ENCODE data around the gene FANCG.

The FANCG gene

DNA sequence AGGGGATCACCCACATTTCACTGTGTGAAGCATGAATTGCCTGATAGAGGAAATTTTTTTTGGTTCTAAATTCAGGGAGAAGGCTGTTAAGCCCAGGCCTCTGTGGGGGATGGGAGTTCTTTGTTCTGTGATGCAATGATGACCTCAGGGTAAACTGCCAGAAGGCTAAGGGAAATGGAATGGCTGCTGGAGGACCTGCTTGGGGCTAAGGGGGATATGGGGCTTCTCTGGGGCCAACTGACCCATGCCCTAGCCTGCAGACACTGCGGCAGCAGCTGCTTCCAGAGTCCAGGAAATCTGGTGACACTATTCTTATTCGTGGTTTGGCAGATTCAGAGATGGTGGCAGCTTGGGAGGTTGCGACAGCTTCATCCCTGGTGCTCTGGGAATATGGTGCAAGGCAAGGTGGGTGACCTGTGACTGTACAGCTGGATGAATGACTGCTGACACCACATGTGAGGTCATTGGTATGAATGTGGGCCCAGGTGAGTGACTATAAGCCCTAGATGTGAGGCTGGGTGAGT, 37.6 kb downstream of the FANCG start:
- in situ Hi-C loops (cut with HindIII; ENCODE audit: low pct_ligation_motif_present, low pct_unique_long_range_greater_than_20kb, low sequenced_read_pairs) = no loop called here
- no peak for DNase-seq

DNA sequence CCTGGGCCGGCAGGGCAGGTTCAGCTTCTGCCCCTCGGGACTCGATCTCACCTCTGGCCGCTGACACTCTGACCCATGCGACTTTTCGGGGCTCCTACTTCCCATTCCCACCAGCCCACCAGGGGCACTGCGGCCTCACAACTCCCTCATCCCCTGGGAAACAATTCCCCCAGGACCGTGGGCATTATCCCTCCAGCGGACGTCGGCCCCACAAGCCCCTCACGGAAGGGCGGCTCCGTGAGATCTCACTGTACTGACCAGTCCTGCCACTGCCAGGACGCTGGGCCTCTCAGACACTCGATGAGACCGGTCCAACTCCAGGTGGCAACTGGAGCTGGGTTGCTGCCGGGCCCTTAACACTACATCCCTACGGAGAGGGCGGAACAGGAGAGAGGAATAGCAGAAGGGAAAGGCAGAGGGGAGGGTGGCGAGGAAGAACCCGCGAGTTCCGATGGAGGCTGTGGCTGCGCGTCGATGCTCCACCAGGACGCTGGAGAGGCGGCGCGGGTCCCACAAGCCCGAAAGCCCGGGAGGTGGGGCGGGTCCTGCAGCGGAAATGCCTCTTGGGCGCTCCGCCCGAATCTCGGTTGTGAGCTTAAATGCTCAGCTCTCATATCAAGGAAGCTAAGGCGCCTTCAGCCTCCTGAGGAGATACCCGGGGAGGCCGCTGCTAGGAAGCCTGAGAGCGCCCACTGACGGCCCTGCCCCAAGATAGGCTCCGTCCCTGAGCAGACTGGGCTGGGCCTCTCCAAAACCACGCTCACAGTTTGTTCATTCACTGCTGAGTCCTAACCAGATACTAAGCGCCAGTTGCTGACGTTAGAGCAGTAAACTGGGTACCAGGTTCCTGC, 43.7 kb downstream of the FANCG start:
- no peak for DNase-seq
- in situ Hi-C loops (cut with HindIII; ENCODE audit: low pct_ligation_motif_present, low pct_unique_long_range_greater_than_20kb, low sequenced_read_pairs) = no loop called here

GRCh38 chr9:35033101-35033500, 46.6 kb downstream of the FANCG start:
- in situ Hi-C loops (cut with HindIII; ENCODE audit: low pct_ligation_motif_present, low pct_unique_long_range_greater_than_20kb, low sequenced_read_pairs) = no loop called here
- DNase-seq = no peak

DNA sequence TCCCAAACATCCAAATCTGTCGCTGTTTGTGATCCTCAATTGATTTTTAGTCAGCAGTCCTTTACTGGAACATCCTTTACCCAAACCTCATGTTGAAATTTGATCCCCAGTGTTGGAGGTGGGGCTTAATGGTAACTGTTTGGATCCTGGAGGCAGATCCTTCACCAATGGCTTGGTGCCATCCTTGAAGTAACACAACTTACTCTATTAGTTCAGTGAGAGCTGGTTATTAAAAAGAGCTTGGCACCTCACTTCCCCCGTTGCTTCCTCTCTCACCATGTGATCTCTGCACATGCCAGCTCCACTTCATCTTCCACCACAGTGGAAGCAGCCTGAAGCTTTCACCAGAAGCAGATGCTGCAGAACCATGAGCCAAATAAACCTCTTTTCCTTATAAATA, 49.9 kb downstream of the FANCG start:
- DNase-seq = no peak
- in situ Hi-C loops (cut with HindIII; ENCODE audit: low pct_ligation_motif_present, low pct_unique_long_range_greater_than_20kb, low sequenced_read_pairs) = no loop called here

GRCh38 chr9:35029241-35029640, 50.5 kb downstream of the FANCG start:
- in situ Hi-C loops (cut with HindIII; ENCODE audit: low pct_ligation_motif_present, low pct_unique_long_range_greater_than_20kb, low sequenced_read_pairs) = no loop called here
- DNase-seq = no peak

DNA sequence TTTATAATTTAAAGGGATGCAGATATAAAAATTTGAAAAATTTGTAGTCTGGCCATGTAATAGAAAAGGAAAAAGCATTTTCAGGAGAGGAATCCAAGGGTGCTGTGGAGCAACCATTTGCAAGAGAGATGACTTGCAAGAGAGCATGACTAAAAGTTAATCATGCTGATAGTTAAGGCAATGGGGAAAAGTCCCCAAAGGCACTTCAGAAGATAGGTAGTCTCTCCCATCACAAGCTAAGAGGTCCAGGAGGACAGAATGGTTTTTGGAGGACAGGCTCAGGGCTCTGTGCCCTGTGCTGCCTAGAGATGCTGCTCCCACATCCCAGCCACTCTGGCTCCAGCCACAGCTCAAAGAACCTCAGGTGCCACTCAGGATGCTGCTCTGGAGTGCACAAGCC, 51.4 kb downstream of the FANCG start:
- in situ Hi-C loops (cut with HindIII; ENCODE audit: low pct_ligation_motif_present, low pct_unique_long_range_greater_than_20kb, low sequenced_read_pairs) = no loop called here
- DNase-seq = no peak

- in situ Hi-C loops (cut with HindIII; ENCODE audit: low pct_ligation_motif_present, low pct_unique_long_range_greater_than_20kb, low sequenced_read_pairs) = no loop called here
- no peak for DNase-seq
Measured at GRCh38 chr9:35027860-35028259, 51.9 kb downstream of the FANCG start.

DNA sequence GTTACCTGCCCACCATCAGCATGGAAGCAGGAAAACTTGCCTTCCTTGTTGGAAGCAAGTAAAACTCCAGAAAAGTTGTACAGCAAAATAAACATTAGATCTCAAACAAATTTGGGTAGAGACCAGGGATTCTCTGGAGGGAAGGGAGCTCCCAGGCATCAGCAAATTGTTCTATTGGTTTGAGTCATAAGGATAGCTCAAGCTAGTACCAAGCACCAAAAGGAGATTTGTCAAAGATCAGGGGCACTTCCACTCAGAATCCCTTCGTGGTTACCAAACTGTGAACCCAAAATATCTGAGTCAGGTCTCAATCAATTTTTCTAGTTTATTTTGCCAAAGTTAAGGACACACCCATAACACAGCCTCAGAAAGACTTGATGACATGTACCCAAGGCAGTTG, 52.4 kb downstream of the FANCG start:
- DNase-seq = no peak
- in situ Hi-C loops (cut with HindIII; ENCODE audit: low pct_ligation_motif_present, low pct_unique_long_range_greater_than_20kb, low sequenced_read_pairs) = no loop called here

DNA sequence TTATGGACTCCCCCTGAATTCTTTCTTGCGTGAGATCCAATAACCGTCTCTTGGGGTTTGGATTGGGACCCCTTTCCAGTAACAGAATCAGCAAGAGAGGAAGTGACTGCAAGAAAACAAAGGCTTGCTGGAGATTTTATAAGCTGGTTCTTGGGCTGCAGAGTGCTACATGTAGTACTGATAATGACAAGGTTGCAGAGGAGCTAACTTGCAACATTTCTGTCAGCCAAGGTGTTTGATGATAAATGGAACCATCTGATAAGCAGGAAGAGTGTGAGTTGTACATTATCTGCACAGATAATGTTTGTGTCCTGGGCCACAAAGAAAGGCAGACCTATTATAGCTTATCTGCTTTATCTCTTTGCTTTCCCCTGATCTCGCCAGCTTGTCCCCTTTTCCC, 53.1 kb downstream of the FANCG start:
- in situ Hi-C loops (cut with HindIII; ENCODE audit: low pct_ligation_motif_present, low pct_unique_long_range_greater_than_20kb, low sequenced_read_pairs) = no loop called here
- no peak for DNase-seq

Data from ACHN (cell line).